ENCODE data around the gene TK2.
"Not testable (repeated sequence)": the region's sequence is repeated elsewhere in the genome, so short reads cannot be mapped to it uniquely, and the experiment has no call there.

Gene TK2

GRCh38 chr16:66508248-66508913 is 41.5 kb downstream of the TK2 start:
- TF ChIP-seq CTCF (conservative IDR thresholded peaks at IDR 0.05; ENCODE audit: low read length), result no peak
- H3K4me3 ChIP-seq (ENCODE audit: low read length), result no peak overlapping the region
- no peak for DNase-seq (ENCODE audit: low read depth)

GRCh38 chr16:66507731-66508239 is 42.1 kb downstream of the TK2 start:
- TF ChIP-seq CTCF (conservative IDR thresholded peaks at IDR 0.05; ENCODE audit: low read length), result no peak
- no peak for DNase-seq (ENCODE audit: low read depth)

GRCh38 chr16:66503612-66504011 is 46.3 kb downstream of the TK2 start:
- H3K4me3 ChIP-seq (ENCODE audit: low read length), result no peak overlapping the region
- no peak for TF ChIP-seq CTCF (conservative IDR thresholded peaks at IDR 0.05; ENCODE audit: low read length)
- no peak for DNase-seq (ENCODE audit: low read depth)

More at GRCh38 chr16:66507731-66508239, 42.1 kb downstream of the TK2 start:
- H3K4me3 ChIP-seq (ENCODE audit: low read length), result no peak overlapping the region

DNA sequence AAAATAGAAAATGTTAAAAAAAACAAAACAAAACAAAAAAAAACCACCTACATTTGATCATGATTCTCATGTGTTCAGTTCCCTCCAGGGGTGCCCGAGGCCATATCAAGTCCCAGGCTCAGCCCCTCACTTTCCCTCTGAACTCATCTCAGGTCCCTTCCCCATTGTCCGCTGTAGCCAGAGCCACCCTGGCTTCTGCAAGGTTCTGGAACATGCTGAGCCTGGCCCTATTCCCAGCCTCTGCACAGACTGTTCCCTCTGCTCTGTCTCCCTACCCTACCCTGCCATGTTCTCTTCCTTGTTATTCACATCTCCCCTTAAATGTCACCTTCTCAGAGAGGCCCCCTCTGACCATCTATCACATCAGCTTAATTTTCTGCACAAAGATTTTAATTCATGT is 46.9 kb downstream of the TK2 start:
- no peak for DNase-seq (ENCODE audit: low read depth)
- TF ChIP-seq CTCF (conservative IDR thresholded peaks at IDR 0.05; ENCODE audit: low read length), result no peak
- no peak overlapping the region; the same call in 1 of the 2 replicates for H3K4me3 ChIP-seq (ENCODE audit: low read length)

DNA sequence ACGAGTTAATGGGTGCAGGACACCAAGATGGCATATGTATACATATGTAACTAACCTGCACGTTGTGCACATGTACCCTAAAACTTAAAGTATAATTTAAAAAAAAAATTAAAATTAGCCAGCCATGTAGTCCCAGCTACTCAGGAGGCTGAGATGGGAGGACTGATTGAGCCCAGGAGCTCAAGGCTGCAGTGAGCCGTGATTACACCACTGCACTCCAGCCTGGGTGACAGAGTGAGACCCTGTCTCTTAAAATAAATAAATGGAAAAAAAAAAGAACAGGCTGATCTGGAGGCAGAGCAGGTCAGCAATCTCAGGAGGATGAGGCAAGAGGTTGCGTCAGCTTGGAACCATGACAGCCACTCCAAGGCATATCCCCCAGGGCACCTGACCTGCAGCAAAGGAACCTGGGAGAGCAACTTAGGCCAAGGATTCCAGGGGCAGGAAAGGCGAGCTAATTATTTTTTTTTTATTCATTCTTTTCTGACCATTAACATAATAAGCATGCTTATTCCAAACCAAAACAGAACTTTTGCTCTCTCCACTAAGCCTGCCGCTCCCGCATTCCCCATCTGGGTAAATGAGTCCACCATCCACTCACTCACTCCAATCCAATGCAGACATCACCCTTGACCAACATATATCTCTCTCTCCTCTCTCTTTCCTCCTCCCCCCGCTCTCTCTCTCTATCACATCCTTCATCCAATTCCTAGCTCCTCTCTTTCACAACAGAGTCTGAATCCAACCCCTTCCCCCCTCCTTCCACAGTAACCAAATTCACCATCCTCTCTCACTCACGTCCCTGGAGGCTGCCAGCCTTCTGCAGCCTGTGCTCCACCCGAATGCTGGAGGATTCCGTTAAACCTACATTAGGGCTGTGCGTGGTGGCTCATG is 47.7 kb downstream of the TK2 start:
- no peak overlapping the region for H3K4me3 ChIP-seq (ENCODE audit: low read length)
- peak; percentile 81 for DNase-seq (ENCODE audit: low read depth)
- TF ChIP-seq CTCF (conservative IDR thresholded peaks at IDR 0.05; ENCODE audit: low read length), result no peak

DNA sequence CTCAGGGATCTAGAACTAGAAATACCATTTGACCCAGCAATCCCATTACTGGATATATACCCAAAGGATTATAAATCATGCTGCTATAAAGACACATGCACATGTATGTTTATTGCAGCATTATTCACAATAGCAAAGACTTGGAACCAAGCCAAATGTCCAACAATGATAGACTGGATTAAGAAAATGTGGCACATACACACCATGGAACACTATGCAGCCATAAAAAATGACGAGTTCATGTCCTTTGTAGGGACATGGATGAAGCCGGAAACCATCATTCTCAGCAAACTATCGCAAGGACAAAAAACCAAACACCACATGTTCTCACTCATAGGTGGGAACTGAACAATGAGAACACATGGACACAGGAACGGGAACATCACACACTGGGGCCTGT is 48.4 kb downstream of the TK2 start:
- not testable (repeated sequence) for H3K4me3 ChIP-seq (ENCODE audit: low read length); DNase-seq (ENCODE audit: low read depth)

DNA sequence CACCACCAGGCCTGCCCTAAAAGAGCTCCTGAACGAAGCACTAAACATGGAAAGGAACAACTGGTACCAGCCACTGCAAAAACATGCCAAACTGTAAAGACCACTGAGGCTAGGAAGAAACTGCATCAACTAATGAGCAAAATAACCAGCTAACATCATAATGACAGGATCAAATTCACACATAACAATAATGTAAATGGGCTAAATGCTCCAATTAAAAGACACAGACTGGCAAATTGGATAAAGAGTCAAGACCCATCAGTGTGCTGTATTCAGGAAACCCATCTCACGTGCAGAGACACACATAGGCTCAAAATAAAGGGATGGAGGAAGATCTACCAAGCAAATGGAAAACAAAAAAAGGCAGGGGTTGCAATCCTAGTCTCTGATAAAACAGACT is 52.0 kb downstream of the TK2 start:
- not testable (repeated sequence) for DNase-seq (ENCODE audit: low read depth); H3K4me3 ChIP-seq (ENCODE audit: low read length)

DNA sequence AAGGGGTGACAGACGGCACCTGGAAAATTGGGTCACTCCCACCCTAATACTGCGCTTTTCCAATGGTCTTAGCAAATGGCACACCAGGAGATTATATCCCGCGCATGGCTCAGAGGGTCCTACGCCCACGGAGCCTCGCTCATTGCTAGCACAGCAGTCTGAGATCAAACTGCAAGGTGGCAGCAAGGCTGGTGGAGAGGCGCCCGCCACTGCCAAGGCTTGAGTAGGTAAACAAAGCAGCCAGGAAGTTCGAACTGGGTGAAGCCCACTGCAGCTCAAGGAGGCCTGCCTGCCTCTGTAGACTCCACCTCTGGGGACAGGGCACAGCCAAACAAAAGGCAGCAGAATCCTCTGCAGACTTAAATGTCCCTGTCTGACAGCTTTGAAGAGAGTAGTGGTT is 53.7 kb downstream of the TK2 start:
- H3K4me3 ChIP-seq (ENCODE audit: low read length); DNase-seq (ENCODE audit: low read depth): not testable (repeated sequence)

Measured in AG10803 (cell line).